ENCODE measurements around the gene ATXN2L.
A peak's percentile ranks its signal among the peaks of the same experiment; 100 is the strongest.

ATXN2L gene

DNA sequence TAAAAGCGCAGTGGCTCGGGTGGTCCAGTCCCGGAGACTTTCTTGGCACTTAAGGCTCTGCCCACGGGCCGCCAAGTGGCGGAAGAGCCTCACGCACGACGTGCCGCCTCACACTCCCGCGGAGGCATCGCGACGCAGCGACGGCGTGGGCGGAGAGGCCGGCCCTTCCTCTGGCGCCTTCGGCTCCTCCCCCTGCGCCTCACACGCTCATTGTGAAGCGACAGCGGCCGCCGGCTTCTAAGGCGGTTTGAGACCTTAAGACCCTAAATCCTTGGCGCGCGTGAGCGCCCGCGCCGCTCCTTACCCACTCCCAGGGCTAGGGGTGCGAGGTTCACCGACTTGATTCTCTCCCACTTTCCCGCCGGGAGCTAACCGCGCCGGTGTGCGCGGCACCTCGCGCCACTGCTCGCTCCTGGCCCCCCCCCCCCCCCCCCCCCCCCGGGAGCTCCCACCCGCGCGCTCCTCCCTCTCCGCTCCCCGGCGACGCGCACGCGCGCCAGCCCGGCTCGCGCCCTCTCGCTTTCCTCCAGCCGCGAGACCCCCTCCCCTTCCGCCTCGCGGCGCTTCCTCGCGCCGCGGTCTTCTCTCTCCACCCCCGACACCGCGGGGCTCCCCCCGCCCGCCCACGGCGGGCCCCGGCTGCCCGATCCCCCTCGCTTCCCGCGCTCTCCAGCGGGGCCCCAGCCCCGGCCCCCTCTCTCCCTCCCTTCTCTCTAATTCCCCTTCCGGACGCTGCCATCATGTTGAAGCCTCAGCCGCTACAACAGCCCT is at the start of gene ATXN2L (continued):
- TF ChIP-seq ZNF132 (tag by site-specific recombination; IDR thresholded peaks at IDR 0.05; ENCODE audit: borderline replicate concordance) = no peak
- no peak for TF ChIP-seq ZNF707 (tag by site-specific recombination; IDR thresholded peaks at IDR 0.05)
- TF ChIP-seq ZSCAN30 (tag by site-specific recombination; IDR thresholded peaks at IDR 0.05) = peak; percentile 89
- TF ChIP-seq KLF10 (tag by site-specific recombination; IDR thresholded peaks at IDR 0.05) = peak; percentile 61; the same call in 1 of the 2 replicates
- peak; percentile 68 for TF ChIP-seq ZBTB17 (tag by site-specific recombination; IDR thresholded peaks at IDR 0.05)
- TF ChIP-seq ZNF433 (tag by site-specific recombination; IDR thresholded peaks at IDR 0.05; ENCODE audit: low read depth) = no peak
- peak; percentile 2; the same call in 1 of the 2 replicates for TF ChIP-seq GLI2 (tag by site-specific recombination; IDR thresholded peaks at IDR 0.05; ENCODE audit: borderline replicate concordance, low read depth)
- TF ChIP-seq, protein P1, sequence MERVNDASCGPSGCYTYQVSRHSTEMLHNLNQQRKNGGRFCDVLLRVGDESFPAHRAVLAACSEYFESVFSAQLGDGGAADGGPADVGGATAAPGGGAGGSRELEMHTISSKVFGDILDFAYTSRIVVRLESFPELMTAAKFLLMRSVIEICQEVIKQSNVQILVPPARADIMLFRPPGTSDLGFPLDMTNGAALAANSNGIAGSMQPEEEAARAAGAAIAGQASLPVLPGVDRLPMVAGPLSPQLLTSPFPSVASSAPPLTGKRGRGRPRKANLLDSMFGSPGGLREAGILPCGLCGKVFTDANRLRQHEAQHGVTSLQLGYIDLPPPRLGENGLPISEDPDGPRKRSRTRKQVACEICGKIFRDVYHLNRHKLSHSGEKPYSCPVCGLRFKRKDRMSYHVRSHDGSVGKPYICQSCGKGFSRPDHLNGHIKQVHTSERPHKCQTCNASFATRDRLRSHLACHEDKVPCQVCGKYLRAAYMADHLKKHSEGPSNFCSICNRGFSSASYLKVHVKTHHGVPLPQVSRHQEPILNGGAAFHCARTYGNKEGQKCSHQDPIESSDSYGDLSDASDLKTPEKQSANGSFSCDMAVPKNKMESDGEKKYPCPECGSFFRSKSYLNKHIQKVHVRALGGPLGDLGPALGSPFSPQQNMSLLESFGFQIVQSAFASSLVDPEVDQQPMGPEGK (tag by site-specific recombination; IDR thresholded peaks at IDR 0.05) = peak; percentile 67
- TF ChIP-seq FEZF1 (tag by site-specific recombination; IDR thresholded peaks at IDR 0.05) = peak; percentile 29; the same call in 1 of the 2 replicates
- no peak for TF ChIP-seq ZNF558 (tag by site-specific recombination; IDR thresholded peaks at IDR 0.05)
- TF ChIP-seq OVOL3 (tag by site-specific recombination; IDR thresholded peaks at IDR 0.05) = peak; percentile 78; the same call in 1 of the 2 replicates
- TF ChIP-seq, protein P2, sequence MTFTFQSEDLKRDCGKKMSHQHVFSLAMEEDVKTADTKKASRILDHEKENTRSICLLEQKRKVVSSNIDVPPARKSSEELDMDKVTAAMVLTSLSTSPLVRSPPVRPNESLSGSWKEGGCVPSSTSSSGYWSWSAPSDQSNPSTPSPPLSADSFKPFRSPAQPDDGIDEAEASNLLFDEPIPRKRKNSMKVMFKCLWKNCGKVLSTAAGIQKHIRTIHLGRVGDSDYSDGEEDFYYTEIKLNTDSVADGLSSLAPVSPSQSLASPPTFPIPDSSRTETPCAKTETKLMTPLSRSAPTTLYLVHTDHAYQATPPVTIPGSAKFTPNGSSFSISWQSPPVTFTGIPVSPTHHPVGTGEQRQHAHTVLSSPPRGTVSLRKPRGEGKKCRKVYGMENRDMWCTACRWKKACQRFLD (tag by site-specific recombination; IDR thresholded peaks at IDR 0.05) = no peak
- peak; percentile 69; the same call in 1 of the 2 replicates for TF ChIP-seq ZNF76 (tag by site-specific recombination; IDR thresholded peaks at IDR 0.05; ENCODE audit: borderline replicate concordance, low read depth)
- no peak for TF ChIP-seq ZNF175 (tag by site-specific recombination; IDR thresholded peaks at IDR 0.05)
- peak; percentile 85; the same call in 1 of the 2 replicates for TF ChIP-seq GLI4 (tag by site-specific recombination; IDR thresholded peaks at IDR 0.05)
- peak; percentile 92 for TF ChIP-seq ZEB2 (tag by site-specific recombination; IDR thresholded peaks at IDR 0.05)
- no peak for TF ChIP-seq HOXA7 (CRISPR knock-in tag; IDR thresholded peaks at IDR 0.05; ENCODE audit: borderline replicate concordance)
- TF ChIP-seq, protein P3, sequence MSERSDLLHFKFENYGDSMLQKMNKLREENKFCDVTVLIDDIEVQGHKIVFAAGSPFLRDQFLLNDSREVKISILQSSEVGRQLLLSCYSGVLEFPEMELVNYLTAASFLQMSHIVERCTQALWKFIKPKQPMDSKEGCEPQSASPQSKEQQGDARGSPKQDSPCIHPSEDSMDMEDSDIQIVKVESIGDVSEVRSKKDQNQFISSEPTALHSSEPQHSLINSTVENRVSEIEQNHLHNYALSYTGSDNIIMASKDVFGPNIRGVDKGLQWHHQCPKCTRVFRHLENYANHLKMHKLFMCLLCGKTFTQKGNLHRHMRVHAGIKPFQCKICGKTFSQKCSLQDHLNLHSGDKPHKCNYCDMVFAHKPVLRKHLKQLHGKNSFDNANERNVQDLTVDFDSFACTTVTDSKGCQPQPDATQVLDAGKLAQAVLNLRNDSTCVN (tag by site-specific recombination; optimal IDR thresholded peaks at IDR 0.05) = peak; percentile 86
- TF ChIP-seq ZNF112 (tag by site-specific recombination; IDR thresholded peaks at IDR 0.05) = no peak
- no peak; the same call in 1 of the 2 replicates for TF ChIP-seq ZNF626 (tag by site-specific recombination; IDR thresholded peaks at IDR 0.05)
- TF ChIP-seq, protein P4, sequence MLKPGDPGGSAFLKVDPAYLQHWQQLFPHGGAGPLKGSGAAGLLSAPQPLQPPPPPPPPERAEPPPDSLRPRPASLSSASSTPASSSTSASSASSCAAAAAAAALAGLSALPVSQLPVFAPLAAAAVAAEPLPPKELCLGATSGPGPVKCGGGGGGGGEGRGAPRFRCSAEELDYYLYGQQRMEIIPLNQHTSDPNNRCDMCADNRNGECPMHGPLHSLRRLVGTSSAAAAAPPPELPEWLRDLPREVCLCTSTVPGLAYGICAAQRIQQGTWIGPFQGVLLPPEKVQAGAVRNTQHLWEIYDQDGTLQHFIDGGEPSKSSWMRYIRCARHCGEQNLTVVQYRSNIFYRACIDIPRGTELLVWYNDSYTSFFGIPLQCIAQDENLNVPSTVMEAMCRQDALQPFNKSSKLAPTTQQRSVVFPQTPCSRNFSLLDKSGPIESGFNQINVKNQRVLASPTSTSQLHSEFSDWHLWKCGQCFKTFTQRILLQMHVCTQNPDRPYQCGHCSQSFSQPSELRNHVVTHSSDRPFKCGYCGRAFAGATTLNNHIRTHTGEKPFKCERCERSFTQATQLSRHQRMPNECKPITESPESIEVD (tag by site-specific recombination; IDR thresholded peaks at IDR 0.05) = no peak
- TF ChIP-seq HOXD13 (CRISPR knock-in tag; IDR thresholded peaks at IDR 0.05; ENCODE audit: borderline replicate concordance) = no peak
- no peak for TF ChIP-seq RBAK (tag by site-specific recombination; IDR thresholded peaks at IDR 0.05)
- TF ChIP-seq ZBTB21 (tag by site-specific recombination; IDR thresholded peaks at IDR 0.05) = peak; percentile 61; the same call in 1 of the 2 replicates
- TF ChIP-seq SP2 (tag by site-specific recombination; IDR thresholded peaks at IDR 0.05) = peak; percentile 86
- TF ChIP-seq, protein P5, sequence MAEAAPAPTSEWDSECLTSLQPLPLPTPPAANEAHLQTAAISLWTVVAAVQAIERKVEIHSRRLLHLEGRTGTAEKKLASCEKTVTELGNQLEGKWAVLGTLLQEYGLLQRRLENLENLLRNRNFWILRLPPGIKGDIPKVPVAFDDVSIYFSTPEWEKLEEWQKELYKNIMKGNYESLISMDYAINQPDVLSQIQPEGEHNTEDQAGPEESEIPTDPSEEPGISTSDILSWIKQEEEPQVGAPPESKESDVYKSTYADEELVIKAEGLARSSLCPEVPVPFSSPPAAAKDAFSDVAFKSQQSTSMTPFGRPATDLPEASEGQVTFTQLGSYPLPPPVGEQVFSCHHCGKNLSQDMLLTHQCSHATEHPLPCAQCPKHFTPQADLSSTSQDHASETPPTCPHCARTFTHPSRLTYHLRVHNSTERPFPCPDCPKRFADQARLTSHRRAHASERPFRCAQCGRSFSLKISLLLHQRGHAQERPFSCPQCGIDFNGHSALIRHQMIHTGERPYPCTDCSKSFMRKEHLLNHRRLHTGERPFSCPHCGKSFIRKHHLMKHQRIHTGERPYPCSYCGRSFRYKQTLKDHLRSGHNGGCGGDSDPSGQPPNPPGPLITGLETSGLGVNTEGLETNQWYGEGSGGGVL (tag by site-specific recombination; IDR thresholded peaks at IDR 0.05) = peak; percentile 93
- TF ChIP-seq ZNF23 (tag by site-specific recombination; IDR thresholded peaks at IDR 0.05; ENCODE audit: borderline replicate concordance) = no peak; the same call in 1 of the 2 replicates
- no peak for TF ChIP-seq ZNF837 (tag by site-specific recombination; IDR thresholded peaks at IDR 0.05)
- TF ChIP-seq ZNF747 (tag by site-specific recombination; IDR thresholded peaks at IDR 0.05) = no peak
- TF ChIP-seq ZNF658 (tag by site-specific recombination; IDR thresholded peaks at IDR 0.05) = 0 out of 2 replicates have a peak, but pooled peaks have one; percentile 49
- TF ChIP-seq, protein P6, sequence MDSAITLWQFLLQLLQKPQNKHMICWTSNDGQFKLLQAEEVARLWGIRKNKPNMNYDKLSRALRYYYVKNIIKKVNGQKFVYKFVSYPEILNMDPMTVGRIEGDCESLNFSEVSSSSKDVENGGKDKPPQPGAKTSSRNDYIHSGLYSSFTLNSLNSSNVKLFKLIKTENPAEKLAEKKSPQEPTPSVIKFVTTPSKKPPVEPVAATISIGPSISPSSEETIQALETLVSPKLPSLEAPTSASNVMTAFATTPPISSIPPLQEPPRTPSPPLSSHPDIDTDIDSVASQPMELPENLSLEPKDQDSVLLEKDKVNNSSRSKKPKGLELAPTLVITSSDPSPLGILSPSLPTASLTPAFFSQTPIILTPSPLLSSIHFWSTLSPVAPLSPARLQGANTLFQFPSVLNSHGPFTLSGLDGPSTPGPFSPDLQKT (IDR thresholded peaks at IDR 0.05; ENCODE audit: borderline replicate concordance, low read depth, low read length) = no peak
- peak; percentile 79 for TF ChIP-seq KLF8 (tag by site-specific recombination; IDR thresholded peaks at IDR 0.05)
